ENCODE measurements around the gene A3GALT2.

- no peak for TF ChIP-seq ZNF263 (CRISPR knock-in tag; IDR thresholded peaks at IDR 0.05; ENCODE audit: low read depth)
- TF ChIP-seq ZNF121 (CRISPR knock-in tag; IDR thresholded peaks at IDR 0.05): no peak
- no peak for TF ChIP-seq CTCF (IDR thresholded peaks at IDR 0.05)
- no peak for TF ChIP-seq SMAD3 (CRISPR knock-in tag; IDR thresholded peaks at IDR 0.05; ENCODE audit: borderline replicate concordance)
- no peak for TF ChIP-seq MAX (CRISPR knock-in tag; IDR thresholded peaks at IDR 0.05)
- no peak for TF ChIP-seq JUN (CRISPR knock-in tag; IDR thresholded peaks at IDR 0.05)
- no peak for TF ChIP-seq STAT6 (CRISPR knock-in tag; conservative IDR thresholded peaks at IDR 0.05; ENCODE audit: low read depth)
- no peak for TF ChIP-seq FOXP1 (CRISPR knock-in tag; IDR thresholded peaks at IDR 0.05; ENCODE audit: borderline replicate concordance)
- TF ChIP-seq, protein P1, sequence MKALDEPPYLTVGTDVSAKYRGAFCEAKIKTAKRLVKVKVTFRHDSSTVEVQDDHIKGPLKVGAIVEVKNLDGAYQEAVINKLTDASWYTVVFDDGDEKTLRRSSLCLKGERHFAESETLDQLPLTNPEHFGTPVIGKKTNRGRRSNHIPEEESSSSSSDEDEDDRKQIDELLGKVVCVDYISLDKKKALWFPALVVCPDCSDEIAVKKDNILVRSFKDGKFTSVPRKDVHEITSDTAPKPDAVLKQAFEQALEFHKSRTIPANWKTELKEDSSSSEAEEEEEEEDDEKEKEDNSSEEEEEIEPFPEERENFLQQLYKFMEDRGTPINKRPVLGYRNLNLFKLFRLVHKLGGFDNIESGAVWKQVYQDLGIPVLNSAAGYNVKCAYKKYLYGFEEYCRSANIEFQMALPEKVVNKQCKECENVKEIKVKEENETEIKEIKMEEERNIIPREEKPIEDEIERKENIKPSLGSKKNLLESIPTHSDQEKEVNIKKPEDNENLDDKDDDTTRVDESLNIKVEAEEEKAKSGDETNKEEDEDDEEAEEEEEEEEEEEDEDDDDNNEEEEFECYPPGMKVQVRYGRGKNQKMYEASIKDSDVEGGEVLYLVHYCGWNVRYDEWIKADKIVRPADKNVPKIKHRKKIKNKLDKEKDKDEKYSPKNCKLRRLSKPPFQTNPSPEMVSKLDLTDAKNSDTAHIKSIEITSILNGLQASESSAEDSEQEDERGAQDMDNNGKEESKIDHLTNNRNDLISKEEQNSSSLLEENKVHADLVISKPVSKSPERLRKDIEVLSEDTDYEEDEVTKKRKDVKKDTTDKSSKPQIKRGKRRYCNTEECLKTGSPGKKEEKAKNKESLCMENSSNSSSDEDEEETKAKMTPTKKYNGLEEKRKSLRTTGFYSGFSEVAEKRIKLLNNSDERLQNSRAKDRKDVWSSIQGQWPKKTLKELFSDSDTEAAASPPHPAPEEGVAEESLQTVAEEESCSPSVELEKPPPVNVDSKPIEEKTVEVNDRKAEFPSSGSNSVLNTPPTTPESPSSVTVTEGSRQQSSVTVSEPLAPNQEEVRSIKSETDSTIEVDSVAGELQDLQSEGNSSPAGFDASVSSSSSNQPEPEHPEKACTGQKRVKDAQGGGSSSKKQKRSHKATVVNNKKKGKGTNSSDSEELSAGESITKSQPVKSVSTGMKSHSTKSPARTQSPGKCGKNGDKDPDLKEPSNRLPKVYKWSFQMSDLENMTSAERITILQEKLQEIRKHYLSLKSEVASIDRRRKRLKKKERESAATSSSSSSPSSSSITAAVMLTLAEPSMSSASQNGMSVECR (CRISPR knock-in tag; IDR thresholded peaks at IDR 0.05; ENCODE audit: borderline replicate concordance): no peak
- no peak for TF ChIP-seq SP1 (CRISPR knock-in tag; conservative IDR thresholded peaks at IDR 0.05)
These were observed 7.9 kb upstream of the A3GALT2 start for GRCh38 chr1:33328817-33329216.

Data from WTC11 (cell line).